ENCODE data around the gene ANKRD63. TPM values are rescaled to one million over a fixed set of nuclear protein-coding genes. Genes with fewer than 3 reads are reported as not detected.

Gene ANKRD63
- total and polyA plus RNA-seq, 2 of the 8 experiments (the other 6 are each of a cell fraction or from before 2014, with no cell fraction given): 0.18 to 0.26 TPM

GRCh38 chr15:40285151-40285550 is 2.3 kb upstream of the ANKRD63 start (continued):
- TF ChIP-seq CHD7 (IDR thresholded peaks at IDR 0.05; ENCODE audit: insufficient replicate concordance, low read length): no peak

All from H1 (cell line).